Endothelial cell of umbilical vein (primary cell): ENCODE measurements around the gene LY9. TPM values are rescaled to one million over a fixed set of nuclear protein-coding genes. Genes with fewer than 3 reads are reported as not detected.

Source experiments
- BruUV-seq: library from RNA; stranded (reverse); fragments of 400-500 nt; replicated peaks from 2 replicates; lab custom pipeline; 2021; lab: Mats Ljungman, UMichigan
- CTCF ChIA-PET: fragments of 300-600, 350-600 bp; sonication (Branson Sonifier 250); formaldehyde crosslinking; loops from one replicate; lab custom pipeline; 2021; ENCODE audit warnings: antibody characterized with exemption, inconsistent platforms; lab: Charles Lee
- POLR2A ChIA-PET: fragments of 300-600, 350-600 bp; sonication (Branson Sonifier 250); formaldehyde crosslinking; loops from one replicate; lab custom pipeline; 2021; ENCODE audit warnings: antibody characterized with exemption, inconsistent platforms; lab: Charles Lee
- DNase-seq: peaks from one replicate; pipeline ENCODE4 v3.0.0-alpha.2; 2011; ENCODE audit warnings: low read depth, low spot score
- FAIRE-seq: peaks from 2 replicates; lab custom pipeline; 2011; peaks lifted over from hg19 to GRCh38; lab: Jason Lieb, UNC
- H2AFZ ChIP-seq: 2 replicates; pipeline ENCODE4 v1.6.0; 2012; ENCODE audit warnings: low read depth, low read length, control low read depth, inconsistent platforms
- H3K27ac ChIP-seq: 2 replicates; pipeline ENCODE4 v1.5.1; 2011; ENCODE audit warnings: low read depth, mild to moderate bottlenecking, control low read depth, low read length, moderate library complexity; ENCODE audit not compliant: insufficient read depth
- H3K27me3 ChIP-seq, 2 experiments: 2 replicates each; pipeline versions ENCODE4 v1.6.0 to v1.6.1; 2011; ENCODE audit warnings: low read length in 2 of 2, mixed read lengths in 1 of 2; ENCODE audit not compliant: control insufficient read depth in 2 of 2, insufficient read depth in 2 of 2
- H3K36me3 ChIP-seq, 2 experiments: 2 replicates in 1 of 2; 3 replicates in 1 of 2; pipeline ENCODE4 v1.5.1; 2011; ENCODE audit warnings: low read length in 2 of 2, mild to moderate bottlenecking in 1 of 2, moderate library complexity in 1 of 2; ENCODE audit not compliant: control insufficient read depth in 2 of 2, insufficient read depth in 2 of 2; ENCODE audit errors: extremely low read depth in 1 of 2
- H3K4me1 ChIP-seq: 3 replicates; pipeline ENCODE4 v1.5.1; 2011; ENCODE audit warnings: mild to moderate bottlenecking, low read length; ENCODE audit not compliant: control insufficient read depth, insufficient read depth; ENCODE audit errors: extremely low read depth
- H3K4me2 ChIP-seq: 2 replicates; pipeline ENCODE4 v1.6.1; 2011; ENCODE audit warnings: low read length, control low read depth, mixed read lengths; ENCODE audit not compliant: insufficient read depth
- H3K4me3 ChIP-seq, 3 experiments: fragments of 200-600 bp in 1 of 3; sonication (generic), shearing (Covaris generic) in 1 of 3; replicated peaks in 1 of 3; 2 replicates each; pipeline ENCODE4 v1.5.1; 2011 to 2016; ENCODE audit warnings: control low read depth in 3 of 3, low read length in 3 of 3, mild to moderate bottlenecking in 2 of 3, inconsistent platforms in 1 of 3, low read depth in 1 of 3, moderate library complexity in 1 of 3; ENCODE audit not compliant: insufficient read depth in 1 of 3
- H3K79me2 ChIP-seq: 2 replicates; pipeline ENCODE4 v1.6.0; 2012; ENCODE audit warnings: low read length, inconsistent platforms; ENCODE audit not compliant: control insufficient read depth, insufficient read depth
- H3K9ac ChIP-seq: replicated peaks from 2 replicates; pipeline ENCODE3; 2011; ENCODE audit warnings: low read length, control low read depth; ENCODE audit not compliant: insufficient read depth; ENCODE audit errors: extremely low read depth
- H3K9me1 ChIP-seq: replicated peaks from 3 replicates; pipeline ENCODE4 v1.6.0; 2011; ENCODE audit warnings: mild to moderate bottlenecking, low read length; ENCODE audit not compliant: control insufficient read depth, insufficient read depth; ENCODE audit errors: extremely low read depth
- H3K9me3 ChIP-seq: replicated peaks from 2 replicates; pipeline ENCODE4 v1.5.1; 2012; ENCODE audit warnings: low read length, inconsistent platforms; ENCODE audit not compliant: control insufficient read depth, insufficient read depth
- H4K20me1 ChIP-seq: replicated peaks from 2 replicates; pipeline ENCODE3; 2011; ENCODE audit warnings: mild to moderate bottlenecking, low read length; ENCODE audit not compliant: control insufficient read depth, insufficient read depth; ENCODE audit errors: extremely low read depth
- EZH2 ChIP-seq: IDR thresholded peaks from 2 replicates; pipeline ENCODE4 v1.6.1; 2012; ENCODE audit warnings: borderline replicate concordance, low read depth, mild to moderate bottlenecking, moderate library complexity, low read length, inconsistent platforms; ENCODE audit not compliant: severe bottlenecking
- FOS ChIP-seq: IDR thresholded peaks from 2 replicates; pipeline ENCODE4 v1.6.1; 2011; ENCODE audit warnings: mild to moderate bottlenecking, low read length, moderate library complexity, borderline replicate concordance; ENCODE audit not compliant: insufficient read depth
- GATA2 ChIP-seq: IDR thresholded peaks from 2 replicates; pipeline ENCODE4 v1.7.0; 2011; ENCODE audit warnings: low read depth, mild to moderate bottlenecking, moderate library complexity, mixed read lengths, low read length; ENCODE audit not compliant: insufficient read length, insufficient read depth
- JUN ChIP-seq: IDR thresholded peaks from 2 replicates; pipeline ENCODE4 v1.6.1; 2011; ENCODE audit warnings: borderline replicate concordance, low read depth; ENCODE audit not compliant: insufficient read length, insufficient read depth
- MAX ChIP-seq: IDR thresholded peaks from 2 replicates; pipeline ENCODE4 v1.6.1; 2011; ENCODE audit not compliant: insufficient read depth, insufficient read length
- POLR2A ChIP-seq: IDR thresholded peaks from 2 replicates; pipeline ENCODE4 v1.6.1; 2012; ENCODE audit warnings: low read depth, mild to moderate bottlenecking, control low read depth, low read length
- POLR2AphosphoS5 ChIP-seq: IDR thresholded peaks from 2 replicates; pipeline ENCODE4 v1.6.1; 2012; ENCODE audit warnings: low read depth, mild to moderate bottlenecking, control low read depth, low read length, moderate library complexity; ENCODE audit not compliant: insufficient read depth
- dilution Hi-C: fragments of 300-500 bp; cut with MboI; formaldehyde crosslinking; loops from one replicate; pipeline ENCODE4 v1.15.0; 2019; ENCODE audit warnings: low sequenced_read_pairs; ENCODE audit not compliant: extremely low pct_ligation_motif_present
- intact Hi-C: fragments of 100-400 bp; cut with micrococcal nuclease; formaldehyde crosslinking; loops from one replicate; pipeline ENCODE4 v1.10.0; 2022
- polyA plus RNA-seq, 4 experiments: library from polyadenylated mRNA; depleted of rRNA in 3 of 4; stranded (reverse) in 3 of 4; unstranded in 1 of 4; fragments of >200 nt; gene quantifications; 2 replicates each; pipeline versions ENCODE4 v1.2.1 to v1.2.3, GENCODE V29; 2011 to 2012; ENCODE audit warnings: missing spikeins in 1 of 4
- total RNA-seq: library from RNA; stranded (reverse); gene quantifications from 2 replicates; pipeline ENCODE4 v1.2.3, GENCODE V29; 2021

Gene LY9
- total and polyA plus RNA-seq, 2 donors (not counting 3 experiments of a cell fraction or from before 2014, with no cell fraction given) = not detected

- intact Hi-C loops = no loop called here
- TF ChIP-seq POLR2AphosphoS5 = no peak
- TF ChIP-seq GATA2 = no peak
- no peak for TF ChIP-seq JUN
- no peak for TF ChIP-seq POLR2A
- TF ChIP-seq MAX = no peak
- no peak for TF ChIP-seq FOS
- TF ChIP-seq EZH2 = no peak
- H3K4me2 ChIP-seq = no peak overlapping the region
- H3K36me3 ChIP-seq = no peaks in the 10 kb centered on the region
- FAIRE-seq (no peak), DNase-seq (no peak)
- dilution Hi-C loops = no loop called here
- H3K9me3 ChIP-seq = no peaks in the 10 kb centered on the region
- no peak overlapping the region for H3K4me3 ChIP-seq
- H3K79me2 ChIP-seq = no peaks in the 10 kb centered on the region
- ChIA-PET CTCF (interaction anchor here (0.7 kb wide), 1 partner anchor 9 kb away, joined by 3 read pairs; no protein-coding TSS in a partner anchor), POLR2A (no interaction called here)
- H3K27me3 ChIP-seq = no peaks in the 10 kb centered on the region
- BruUV-seq = no TSS peak
- H4K20me1 ChIP-seq = no peaks in the 10 kb centered on the region
- no peaks in the 10 kb centered on the region for H3K9me1 ChIP-seq
- H3K9ac ChIP-seq = no peak overlapping the region
- no peak overlapping the region for H3K27ac ChIP-seq
- no peaks in the 10 kb centered on the region for H3K4me1 ChIP-seq
- no peak overlapping the region for H2AFZ ChIP-seq
Measured at GRCh38 chr1:160844447-160845232, 48.7 kb downstream of the LY9 start.
